GM21367 (cell line): Measurements from ENCODE around the gene NONO.
"Not testable (repeated sequence)": the region's sequence is repeated elsewhere in the genome, so short reads cannot be mapped to it uniquely, and the experiment has no call there.

Experiments used
- ATAC-seq: cut with Tn5 transposase; IDR thresholded peaks from one replicate; pipeline ENCODE4 v1.9.1; 2021; ENCODE audit not compliant: unreplicated experiment

NONO gene

DNA sequence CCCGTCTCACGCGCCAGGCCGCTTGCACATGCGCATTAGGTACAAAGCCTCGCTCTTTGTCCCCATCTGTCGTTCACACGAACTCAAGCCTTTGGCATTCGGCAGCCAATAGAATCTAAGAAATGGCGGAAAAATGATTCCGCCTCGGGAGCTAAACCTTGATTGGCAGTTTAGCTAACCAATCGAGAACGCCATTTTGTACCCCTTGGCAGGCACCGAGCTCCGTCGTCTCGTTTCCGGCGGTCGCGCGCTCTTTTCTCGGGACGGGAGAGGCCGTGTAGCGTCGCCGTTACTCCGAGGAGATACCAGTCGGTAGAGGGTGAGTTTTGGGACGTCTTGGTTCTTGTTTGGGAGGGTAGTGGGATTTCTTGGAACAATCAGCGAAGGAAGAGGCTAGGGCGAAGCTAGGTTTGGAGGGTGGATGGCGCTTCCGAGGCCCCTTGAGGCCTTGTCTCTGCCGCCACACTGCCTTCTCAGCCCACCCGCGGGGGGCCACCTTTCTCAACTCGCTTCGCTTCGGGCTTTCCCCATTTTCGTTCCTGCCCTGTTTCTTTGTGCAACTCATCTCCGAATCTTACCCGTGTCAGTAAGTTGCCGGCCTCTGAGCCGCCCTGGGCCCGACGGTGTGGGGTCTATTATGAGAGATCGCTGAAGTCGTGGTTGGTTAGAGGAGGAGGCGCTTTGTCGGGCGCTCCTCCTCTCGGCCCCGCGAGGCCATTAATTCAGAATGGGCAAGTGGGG is at the start of gene NONO:
TSS of gene NONO (plus strand) at position 233 of the 741 bp plus-strand sequence. CDS start 7,003 bp downstream, outside the sequence.
- ATAC-seq: peak; percentile 87

DNA sequence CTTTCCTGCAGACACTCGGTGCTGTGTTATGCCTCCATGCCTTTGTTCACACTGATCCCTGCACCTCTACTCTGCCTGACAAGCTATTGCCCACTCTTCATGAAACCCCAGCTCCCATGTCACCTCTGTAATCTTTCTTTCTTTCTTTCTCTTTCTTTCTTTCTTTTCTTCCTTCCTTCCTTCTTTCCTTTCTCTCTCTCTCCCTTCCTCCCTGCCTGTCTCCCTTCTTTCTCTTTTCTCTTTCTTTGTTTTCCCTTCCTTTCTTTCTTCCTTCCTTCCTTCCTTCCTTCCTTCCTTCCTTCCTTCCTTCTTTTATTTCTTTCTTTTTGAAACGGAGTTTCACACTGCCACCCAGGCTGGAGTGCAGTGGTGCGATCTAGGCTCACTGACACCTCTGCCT is 48.0 kb upstream of the NONO start:
- ATAC-seq: no peak

DNA sequence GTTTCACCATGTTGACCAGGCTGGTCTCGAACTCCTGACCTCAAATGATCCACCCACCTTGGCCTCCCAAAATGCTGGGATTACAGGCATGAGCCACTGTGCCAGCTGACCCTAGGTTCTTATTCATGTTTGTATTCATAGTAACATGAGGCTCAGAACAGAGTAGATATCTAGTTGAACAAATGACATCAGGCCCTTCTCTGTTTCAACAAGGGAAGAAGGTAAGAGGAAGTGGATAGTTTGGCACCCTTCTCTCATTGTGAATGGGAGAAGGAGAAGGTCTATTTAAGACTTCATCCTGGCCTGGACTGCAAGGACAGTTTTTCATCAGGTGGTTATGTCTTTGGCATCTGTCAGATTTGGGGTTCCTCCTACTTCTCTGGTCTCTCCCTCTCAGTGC is 46.6 kb upstream of the NONO start:
- ATAC-seq: no peak

- no peak for ATAC-seq
These were observed 43.7 kb upstream of the NONO start for GRCh38 chrX:71239781-71240180.

GRCh38 chrX:71241301-71241700 is 42.1 kb upstream of the NONO start:
- no peak for ATAC-seq

GRCh38 chrX:71244359-71245128 is 38.9 kb upstream of the NONO start:
- no peak for ATAC-seq

- ATAC-seq: no peak
These were observed 38.3 kb upstream of the NONO start for GRCh38 chrX:71245159-71245558.

DNA sequence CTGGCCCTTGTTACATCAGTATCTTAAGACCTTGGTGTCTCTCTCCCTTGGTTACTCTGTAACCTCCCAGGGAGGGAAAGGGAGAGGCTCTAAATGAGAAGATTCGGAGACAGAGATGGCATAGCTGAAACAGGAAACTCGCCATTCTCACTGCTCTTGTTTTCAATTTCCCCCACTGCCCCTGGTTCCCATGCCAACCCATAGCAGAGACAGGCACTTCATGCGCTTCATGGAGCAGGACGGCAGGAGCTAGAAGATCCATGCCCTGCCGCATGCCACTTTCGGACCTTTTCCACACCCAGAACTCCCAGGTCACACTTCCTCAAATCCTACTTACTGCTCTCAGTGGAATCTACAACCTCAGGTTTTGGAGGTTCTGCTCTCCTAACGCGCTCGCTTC is 32.6 kb upstream of the NONO start:
- ATAC-seq: no peak

- no peak for ATAC-seq
These were observed 31.9 kb upstream of the NONO start for GRCh38 chrX:71251466-71251973.

DNA sequence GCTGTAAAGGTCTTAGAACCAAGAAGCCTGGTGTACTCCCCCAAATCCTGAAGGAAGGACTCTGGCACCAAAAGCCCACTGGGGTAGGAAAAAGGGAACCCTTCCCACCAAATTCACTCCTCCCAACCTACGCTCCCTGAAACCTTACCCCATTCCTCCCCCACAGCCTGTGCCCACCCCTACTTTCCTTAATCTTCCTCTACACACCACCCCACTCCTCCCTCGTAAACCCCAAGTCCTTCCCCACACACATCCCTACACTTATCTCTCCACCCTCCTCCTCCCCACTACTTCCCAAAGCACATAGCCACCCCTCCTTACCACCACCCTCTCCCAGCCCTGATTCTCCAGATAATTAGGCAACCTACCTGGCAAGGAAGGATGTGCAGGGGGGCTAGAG is 31.2 kb upstream of the NONO start:
- ATAC-seq: no peak

GRCh38 chrX:71253253-71254091 is 30.0 kb upstream of the NONO start:
- no peak for ATAC-seq

- ATAC-seq: peak; percentile 63
These were observed 29.1 kb upstream of the NONO start, which contains the start of gene ZMYM3 for GRCh38 chrX:71254092-71254963. Gene ZMYM3 (minus strand): TSS chrX:71254140. CDS start chrX:71253255, 885 bp downstream.

DNA sequence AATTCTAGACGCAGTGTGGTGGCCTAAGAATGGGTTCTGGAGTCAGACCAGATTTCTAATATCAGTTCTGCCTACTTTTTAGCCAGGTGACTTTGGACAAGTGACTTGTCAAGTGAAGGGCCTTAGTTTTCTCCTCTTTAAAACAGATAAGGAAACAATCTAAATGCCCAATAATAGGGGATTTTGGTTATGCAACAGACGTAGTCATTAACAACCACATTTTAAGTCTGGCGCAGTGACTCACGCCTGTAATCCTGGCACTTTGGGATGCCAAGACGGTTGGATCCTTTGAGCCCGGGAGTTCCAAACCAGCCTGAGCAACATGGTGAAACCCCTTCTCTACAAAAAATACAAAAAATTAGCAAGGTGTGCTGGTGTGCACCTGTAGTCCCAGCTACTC is 27.4 kb upstream of the NONO start:
- ATAC-seq: no peak

- no peak for ATAC-seq
These were observed 26.6 kb upstream of the NONO start for GRCh38 chrX:71256856-71257255.

GRCh38 chrX:71268624-71269023 is 14.8 kb upstream of the NONO start:
- not testable (repeated sequence) for ATAC-seq

DNA sequence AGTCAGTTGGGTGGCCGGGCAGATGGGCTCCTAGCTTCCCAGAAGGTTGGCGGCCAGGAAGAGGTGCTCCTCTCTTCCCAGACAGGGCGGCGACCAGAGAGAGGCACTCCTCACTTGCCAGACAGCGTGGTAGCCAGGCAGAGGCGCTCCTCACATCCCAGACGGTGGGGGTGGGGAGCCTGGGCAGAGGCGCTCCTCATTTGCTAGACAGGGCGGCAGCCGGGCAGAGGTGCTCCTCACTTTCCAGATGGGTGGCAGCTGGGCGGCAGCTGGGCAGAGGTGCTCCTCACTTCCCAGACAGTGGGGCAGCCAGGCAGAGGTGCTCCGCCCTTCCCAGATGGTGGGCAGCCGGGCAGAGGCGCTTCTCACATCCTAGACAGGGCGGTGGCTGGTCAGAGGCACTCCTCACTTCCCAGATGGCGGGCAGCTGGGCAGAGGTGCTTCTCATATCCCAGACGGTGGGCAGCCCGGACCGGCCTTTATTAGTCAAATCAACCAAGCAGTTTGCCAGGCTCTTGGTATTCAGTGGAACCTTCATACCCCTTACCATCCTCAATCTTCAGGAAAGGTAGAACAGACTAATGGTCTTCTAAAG is 13.5 kb upstream of the NONO start:
- no peak for ATAC-seq

DNA sequence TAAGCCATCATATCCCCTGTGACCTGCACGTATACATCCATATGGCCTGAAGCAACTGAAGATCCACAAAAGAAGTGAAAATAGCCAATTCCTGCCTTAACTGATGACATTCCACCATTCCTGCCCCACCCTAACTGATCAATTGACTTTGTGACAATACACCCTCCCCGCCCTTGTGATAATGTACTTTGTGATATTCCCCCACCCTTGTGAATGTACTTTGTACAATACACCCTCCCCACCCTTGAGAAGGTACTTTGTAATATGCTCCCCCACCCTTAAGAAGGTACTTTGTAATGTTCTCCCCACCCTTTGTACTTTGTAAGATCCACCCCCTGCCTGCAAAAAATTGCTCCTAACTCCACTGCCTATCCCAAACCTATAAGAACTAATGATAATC is 11.1 kb upstream of the NONO start:
- ATAC-seq: not testable (repeated sequence)

GRCh38 chrX:71281300-71281699 is 2.1 kb upstream of the NONO start:
- not testable (repeated sequence) for ATAC-seq

DNA sequence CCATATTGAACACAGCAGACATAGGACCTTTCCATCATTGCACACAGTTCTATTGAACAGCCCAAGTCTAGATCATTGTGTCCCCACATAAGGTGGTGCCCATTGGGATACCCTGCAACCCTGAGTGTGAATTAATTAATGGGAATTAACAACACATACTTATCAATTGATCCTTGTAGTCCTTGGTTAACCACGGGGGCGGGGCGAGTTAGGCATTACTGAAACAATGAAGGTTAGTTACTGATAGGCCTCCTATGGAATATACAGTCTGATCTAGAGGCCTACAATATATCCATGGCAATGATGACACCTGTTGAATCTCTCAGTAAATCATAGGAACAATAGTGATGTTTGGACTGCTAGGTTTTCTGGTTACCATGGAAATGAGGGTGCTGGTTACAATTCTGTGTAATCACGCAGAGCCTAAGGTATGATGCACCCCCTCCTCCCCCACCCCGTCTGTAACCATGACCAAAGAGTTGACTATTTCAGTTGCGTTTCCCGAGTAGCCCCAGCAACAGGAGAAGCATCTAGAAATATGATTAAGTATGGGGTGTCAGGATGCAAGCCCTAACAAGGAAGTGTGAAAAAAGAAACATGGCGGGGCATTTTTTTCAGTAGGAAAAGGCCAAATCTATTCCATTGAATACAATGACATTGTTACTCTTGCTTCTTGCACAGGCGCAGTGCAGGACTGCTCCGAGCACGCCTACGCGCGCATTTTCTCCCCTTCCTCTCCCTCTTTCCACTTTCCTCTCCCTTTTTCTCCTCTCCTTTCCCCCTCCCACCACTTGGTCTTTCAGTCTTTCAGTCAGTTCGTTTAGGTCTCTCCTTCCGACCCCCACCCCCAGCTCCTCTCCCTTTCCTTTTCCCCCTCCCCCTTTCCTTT is 677 bp upstream of the NONO start:
- peak; percentile 21 for ATAC-seq
